ENCODE results near the gene LMCD1.

The LMCD1 gene

GRCh38 chr3:8536096-8537056, 34.8 kb downstream of the LMCD1 start:
- DNase-seq (ENCODE audit: low read depth in 3 of 3): no peak

DNA sequence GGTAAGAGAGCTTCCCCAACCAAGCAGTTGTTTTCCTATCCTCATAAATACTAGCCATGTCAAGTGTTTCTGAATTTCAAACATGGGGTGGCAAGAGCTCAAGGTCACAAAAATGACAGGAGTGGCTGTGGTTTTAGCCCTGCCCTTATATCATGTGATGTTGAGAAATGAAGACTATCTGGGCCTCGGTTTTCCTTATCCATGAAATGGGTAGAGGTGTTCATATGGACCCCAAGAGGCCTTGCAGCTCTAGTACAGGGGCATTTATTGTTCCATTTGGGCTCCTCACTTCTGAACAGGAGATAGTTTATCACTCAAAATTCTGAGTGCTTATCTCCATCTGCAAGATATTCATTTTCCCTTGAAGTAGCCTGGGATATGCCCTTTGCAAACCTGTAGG, 35.8 kb downstream of the LMCD1 start:
- no peak for DNase-seq (ENCODE audit: low read depth in 3 of 3)

DNA sequence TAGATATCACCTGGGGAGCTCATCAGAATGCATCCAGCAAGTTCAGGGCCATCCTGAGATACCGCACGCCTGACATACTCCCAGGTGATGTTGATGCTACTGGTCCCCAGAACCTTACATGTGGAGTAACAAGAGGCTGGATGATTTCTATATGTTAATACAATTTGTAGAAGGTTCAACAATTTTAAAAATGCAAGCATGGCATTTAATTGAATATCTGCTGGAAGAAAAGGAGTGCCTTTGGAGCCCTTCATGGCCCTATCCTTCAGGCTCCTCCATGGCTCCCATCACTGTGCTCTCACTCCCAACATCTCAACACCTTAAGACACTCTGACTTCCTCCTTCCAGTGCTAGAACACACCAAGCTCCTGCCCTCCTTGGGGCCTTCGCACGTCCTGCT, 36.6 kb downstream of the LMCD1 start:
- DNase-seq (ENCODE audit: low read depth in 3 of 3): no peak

DNA sequence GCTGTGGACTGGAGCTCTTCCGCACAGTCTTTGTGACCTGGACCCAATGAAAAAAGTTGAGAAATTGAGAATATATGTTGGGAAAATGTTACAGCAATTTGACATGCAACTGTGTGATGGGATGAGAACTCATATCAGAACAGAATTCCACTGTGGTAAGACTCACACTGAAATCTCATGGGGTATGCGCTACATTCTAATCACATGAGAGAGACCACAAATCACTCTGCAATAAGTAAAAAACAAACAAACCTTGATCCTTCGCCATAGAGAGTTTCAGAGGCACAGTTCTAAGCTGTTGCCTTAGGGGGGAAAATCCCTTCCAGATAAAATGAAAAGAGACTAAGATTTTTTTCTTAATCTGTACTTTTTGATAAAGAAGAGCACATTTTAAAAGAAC, 37.3 kb downstream of the LMCD1 start:
- no peak for DNase-seq (ENCODE audit: low read depth in 3 of 3)

GRCh38 chr3:8539419-8539818, 37.8 kb downstream of the LMCD1 start:
- DNase-seq (ENCODE audit: low read depth in 3 of 3): no peak

DNA sequence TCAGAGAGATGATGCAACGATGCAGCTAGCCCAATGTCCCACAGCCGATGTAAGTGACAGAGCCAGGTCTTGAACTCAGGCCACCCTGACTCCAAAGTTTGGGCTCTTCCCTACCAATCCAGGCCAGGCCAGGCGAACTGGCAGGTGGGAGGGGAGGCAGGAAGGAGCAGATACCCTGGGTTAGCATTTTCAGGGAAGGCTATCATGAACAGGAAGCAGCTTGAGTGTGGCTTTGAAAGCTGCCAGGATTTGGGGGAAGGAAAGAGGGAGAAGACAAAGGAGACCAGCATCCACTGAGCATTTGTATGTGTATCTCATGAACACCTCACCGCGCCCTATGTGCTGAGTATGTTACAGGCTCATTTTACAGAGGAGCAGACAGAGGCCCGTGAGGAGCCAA, 38.8 kb downstream of the LMCD1 start:
- no peak for DNase-seq (ENCODE audit: low read depth in 3 of 3)

GRCh38 chr3:8541486-8541885, 39.9 kb downstream of the LMCD1 start:
- DNase-seq (ENCODE audit: low read depth in 3 of 3): no peak

GRCh38 chr3:8542190-8543135, 40.8 kb downstream of the LMCD1 start:
- no peak for DNase-seq (ENCODE audit: low read depth in 3 of 3)

DNA sequence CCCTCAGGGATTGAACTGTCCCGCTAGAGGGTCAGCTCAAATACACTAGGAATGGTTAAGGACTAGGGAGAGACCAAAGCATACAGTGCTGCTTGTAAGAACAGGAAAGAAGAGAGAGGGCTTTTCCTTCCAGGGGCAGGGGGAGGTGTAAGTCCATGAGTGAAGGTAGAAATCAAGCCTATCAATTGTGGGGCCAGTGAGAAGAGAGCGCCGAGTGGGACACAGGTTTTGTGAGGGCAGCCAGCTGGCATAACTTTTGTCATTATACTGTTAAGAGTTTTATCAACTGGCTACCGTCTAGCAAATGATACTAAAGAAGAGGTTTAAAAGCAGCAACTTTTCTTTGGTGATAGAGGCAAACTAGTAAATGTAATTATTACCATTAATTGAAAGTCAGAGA, 45.0 kb downstream of the LMCD1 start:
- no peak for DNase-seq (ENCODE audit: low read depth in 3 of 3)

DNA sequence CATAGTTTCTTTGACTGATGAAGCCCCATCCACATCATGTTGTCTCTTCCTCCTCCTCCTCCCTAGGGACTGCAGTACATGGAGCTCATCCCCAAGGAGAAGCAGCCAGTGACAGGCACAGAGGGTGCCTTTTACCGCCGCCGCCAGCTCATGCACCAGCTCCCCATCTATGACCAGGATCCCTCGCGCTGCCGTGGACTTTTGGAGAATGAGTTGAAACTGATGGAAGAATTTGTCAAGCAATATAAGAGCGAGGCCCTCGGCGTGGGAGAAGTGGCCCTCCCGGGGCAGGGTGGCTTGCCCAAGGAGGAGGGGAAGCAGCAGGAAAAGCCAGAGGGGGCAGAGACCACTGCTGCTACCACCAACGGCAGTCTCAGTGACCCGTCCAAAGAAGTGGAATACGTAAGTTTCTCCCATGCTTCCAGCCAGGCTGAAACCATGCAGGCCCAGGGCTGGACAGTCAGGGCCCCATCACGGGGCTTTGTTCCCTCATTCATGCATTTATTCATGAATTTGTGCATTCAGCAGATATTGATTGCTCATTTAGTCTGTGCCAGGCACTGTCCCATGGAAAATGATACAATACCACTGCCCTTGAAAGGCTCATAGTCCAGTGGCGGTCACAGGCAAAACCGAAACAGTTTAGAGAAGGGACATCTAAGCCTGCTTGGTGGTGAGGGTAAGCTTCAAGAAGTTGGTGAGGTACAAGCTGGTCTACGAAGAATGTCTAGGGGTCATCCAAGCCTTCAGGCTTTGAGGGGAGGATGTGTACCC, 47.1 kb downstream of the LMCD1 start:
- DNase-seq (ENCODE audit: low read depth in 3 of 3): no peak

GRCh38 chr3:8549354-8549753, 47.7 kb downstream of the LMCD1 start:
- DNase-seq (ENCODE audit: low read depth in 3 of 3): no peak

- DNase-seq (ENCODE audit: low read depth in 3 of 3): no peak
Measured at GRCh38 chr3:8550611-8551010, 49.0 kb downstream of the LMCD1 start.

DNA sequence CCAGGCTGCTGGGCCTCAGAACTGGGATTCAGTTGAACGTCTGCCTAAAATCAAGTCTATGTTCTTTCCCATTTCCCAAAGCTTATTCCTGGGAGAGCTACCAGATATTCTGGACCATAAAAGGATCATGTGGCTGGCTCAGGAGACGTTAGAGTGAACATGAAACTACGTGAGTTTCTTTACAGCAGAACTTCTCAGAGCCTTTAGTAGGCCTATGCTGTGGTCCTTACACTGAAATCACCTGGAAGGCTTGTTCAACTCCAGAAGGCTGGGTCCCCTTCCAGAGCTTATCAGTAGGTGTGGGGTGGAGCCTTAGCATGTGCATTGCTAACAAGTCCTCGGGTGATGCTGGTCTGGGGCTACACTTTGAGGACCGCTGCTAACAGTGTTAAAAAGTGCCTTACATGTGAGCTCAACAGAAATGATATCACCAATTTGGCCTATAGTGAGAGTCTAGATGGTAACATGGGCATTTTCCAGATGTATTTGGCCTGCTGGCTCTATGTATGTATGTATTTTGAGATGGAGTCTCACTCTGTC, 50.7 kb downstream of the LMCD1 start:
- DNase-seq (ENCODE audit: low read depth in 3 of 3): no peak

- no peak for DNase-seq (ENCODE audit: low read depth in 3 of 3)
Measured at GRCh38 chr3:8553405-8553804, 51.8 kb downstream of the LMCD1 start.

DNA sequence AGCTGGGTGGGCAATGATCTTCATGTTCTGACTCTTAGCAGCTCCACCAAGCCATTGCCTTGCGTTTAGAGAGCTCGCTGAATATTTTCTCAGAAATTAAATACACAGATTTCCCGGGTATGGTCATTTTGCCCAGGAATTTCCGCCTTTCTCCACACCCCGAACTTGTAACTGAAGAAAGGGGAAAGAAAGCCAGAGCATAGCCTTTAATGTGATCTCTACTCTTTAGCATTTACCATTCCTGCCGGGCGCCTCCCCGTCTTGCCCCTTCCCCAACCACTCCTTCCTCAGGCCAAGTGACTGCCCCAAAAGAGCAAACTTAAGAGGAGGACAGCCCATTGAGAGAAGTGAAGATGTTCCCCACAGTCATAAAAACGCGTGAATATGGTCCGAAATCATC, 53.1 kb downstream of the LMCD1 start:
- DNase-seq (ENCODE audit: low read depth in 3 of 3): no peak

GRCh38 chr3:8555113-8555661, 53.6 kb downstream of the LMCD1 start:
- DNase-seq (ENCODE audit: low read depth in 3 of 3): no peak

- DNase-seq (ENCODE audit: low read depth in 3 of 3): no peak
Measured at GRCh38 chr3:8555725-8556472, 54.3 kb downstream of the LMCD1 start.

DNA sequence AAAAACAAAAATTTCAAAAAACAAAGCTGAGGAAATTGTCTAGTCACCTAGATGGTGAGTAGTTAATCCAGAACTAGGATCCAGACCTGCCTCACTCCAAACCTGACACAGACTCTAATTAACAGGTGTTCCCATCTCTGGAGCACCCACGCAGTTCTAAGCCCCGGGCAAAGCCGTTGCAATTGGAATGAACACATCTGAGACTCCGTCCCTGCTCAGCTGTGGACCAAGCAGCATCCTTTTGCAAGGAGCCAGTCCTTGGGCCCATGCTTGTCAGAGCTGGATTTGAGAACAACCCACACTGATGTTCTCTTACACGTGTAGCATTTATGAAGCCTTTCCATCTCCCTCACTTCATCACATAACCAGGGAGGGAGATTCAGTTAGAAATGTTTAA, 54.8 kb downstream of the LMCD1 start:
- DNase-seq (ENCODE audit: low read depth in 3 of 3): no peak

DNA sequence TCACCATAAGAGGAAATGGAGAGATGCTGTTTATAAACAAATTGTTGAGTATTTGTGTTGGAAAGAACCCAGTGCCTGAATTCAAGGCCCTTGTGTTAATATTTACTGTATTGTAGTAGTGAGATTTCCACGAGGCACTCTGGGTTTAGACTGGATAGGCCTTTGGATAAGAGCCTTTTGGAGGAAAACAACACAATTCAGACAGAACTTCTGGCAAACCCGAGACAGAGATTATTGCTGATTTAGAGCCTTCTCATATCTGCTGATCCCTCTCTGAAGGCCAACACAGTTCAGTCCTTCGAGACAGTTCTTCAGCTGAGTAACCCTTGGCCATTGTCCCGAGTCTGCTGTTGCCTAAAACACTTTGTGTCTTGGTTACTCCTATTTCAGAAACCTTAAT, 55.7 kb downstream of the LMCD1 start:
- DNase-seq (ENCODE audit: low read depth in 3 of 3): no peak

DNA sequence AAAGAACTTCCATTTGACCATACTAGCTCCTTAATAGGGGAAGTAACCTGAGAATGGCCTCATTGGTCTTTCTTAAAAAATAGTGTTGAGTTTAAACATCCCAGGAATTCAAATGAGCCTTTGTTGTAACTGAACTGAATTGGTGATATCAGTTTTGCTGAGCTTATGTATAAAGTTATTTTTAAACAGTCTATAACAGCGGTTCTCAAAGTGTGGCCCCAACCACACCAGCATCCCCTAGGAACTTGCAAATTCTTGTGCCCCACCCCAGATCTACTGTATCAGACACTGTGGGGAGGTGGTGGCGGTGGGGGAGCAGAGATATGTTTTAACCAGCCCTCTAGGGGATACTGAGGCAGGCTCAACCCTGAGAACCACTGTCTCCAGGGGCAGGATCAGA, 57.0 kb downstream of the LMCD1 start:
- DNase-seq (ENCODE audit: low read depth in 3 of 3): no peak

GRCh38 chr3:8559351-8559750, 57.7 kb downstream of the LMCD1 start:
- DNase-seq (ENCODE audit: low read depth in 3 of 3): no peak
